DMS79 treated with DMSO at 0.1 percent for 48 hours (cell line): ENCODE measurements around the gene BCKDHA.
"Not testable (repeated sequence)": the region's sequence is repeated elsewhere in the genome, so short reads cannot be mapped to it uniquely, and the experiment has no call there.

Experiments
- DNase-seq: peaks from one replicate; lab custom pipeline; 2025; lab: John Stamatoyannopoulos, UW

Gene BCKDHA

DNA sequence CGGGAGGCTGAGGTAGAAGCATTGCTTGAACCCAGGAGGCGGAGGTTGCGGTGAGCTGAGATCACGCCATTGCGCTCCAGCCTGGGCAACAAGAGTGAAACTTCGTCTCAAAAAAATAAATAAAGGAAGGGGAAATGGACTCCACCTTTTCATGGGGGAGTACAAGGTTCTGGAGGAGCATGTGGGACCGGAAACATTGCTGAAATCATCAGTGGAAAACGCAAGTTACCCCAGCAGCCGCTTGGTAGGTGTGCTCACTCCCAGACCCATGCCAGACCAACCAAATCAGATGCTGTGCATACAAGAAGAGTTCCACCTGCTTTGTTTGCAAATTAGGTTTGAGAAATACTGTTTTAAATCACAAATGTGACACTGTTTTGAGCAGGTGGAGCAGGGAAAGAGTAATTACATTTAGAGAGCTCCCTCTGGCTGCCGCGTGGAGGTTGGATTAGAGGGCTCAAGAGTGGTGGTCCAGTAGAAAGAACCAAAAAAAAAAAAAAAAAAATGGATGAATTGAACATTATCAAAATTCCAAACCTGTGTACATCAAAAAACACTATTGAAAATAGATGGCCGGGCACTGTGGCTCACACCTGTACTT lies 50.2 kb downstream of the BCKDHA start:
- no peak for DNase-seq

DNA sequence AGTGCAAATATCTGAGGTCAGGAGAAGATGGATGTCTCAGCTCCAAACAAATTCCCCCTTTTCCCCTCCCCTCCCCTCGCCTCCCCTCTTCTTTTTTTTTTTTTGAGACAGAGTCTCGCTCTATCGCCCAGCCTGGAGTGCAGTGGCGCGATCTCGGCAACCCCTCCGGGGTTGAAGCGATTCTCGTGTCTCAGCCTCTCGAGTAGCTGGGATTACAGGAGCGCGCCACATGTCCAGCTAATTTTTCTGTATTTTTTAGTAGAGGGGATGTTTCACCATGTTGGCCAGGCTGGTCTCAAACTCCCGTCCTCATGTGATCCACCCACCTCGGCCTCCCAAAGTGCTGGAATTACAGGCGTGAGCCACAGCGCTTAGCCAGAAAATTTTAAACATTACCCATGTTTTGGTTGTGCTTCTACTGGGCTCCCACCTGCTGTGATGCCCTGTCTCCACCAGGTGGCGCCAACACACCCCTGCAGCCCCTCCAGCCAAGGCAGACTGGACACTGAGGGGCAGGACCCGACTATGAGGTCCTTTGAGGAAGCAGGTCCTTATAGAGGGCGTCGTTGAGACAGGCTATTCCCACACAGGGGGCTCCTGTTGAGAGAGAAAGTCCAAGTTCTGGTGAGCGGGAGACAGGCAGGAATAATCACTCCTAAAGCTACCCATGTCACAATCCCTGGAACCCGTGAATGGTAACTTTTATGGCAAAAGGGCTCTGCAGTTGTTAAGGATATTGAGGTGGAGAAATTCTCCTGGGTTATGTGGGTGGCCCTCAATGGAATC lies 51.7 kb downstream of the BCKDHA start:
- DNase-seq: peak; percentile 50

DNA sequence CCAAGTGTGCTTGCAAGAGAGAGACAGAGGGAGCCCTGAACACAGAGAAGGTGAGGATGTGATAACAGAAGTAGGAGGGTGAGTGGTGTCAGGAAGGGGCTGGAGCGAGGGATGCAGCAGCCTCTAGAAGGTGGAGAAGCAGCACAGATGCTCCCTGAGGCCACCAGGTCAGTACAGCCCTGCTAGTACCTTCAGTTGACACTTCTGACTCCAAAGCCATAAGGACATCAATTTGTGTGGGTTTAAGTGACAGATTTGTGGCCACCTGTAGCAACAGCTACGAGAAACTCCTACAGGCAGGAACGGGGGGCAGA lies 52.2 kb downstream of the BCKDHA start:
- DNase-seq: no peak

DNA sequence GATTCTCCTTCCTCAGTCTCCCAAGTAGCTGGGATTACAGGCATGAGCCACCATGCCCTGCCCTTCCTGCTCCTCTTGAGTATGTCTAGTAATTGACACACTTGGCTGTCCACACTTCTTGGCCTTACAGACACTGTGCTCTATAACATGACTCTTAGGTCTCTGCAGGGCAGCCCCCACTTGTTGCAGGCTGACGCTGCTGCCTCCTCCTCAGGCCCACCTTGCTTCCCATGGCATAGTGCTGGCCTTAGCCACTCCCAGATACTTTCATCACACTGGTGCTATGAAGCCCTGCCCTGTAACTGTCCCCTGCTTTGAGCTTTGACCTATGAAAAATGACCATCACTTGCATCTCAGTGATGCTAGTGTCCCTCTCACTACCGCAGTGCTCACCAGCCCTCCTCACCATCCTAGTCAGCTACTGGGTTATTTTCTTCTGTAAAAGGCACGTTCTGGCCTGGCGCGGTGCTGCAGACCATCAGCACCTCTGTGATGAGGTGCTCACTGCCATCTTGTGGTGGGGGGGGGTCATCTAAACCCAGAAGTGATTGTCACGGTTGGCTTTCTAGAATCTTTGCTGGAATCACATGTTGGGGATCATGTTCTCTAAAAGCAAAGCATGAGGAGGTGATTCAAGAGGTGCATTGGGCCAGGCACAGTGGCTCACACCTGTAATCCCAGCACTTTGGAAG lies 55.1 kb downstream of the BCKDHA start:
- no peak for DNase-seq

DNA sequence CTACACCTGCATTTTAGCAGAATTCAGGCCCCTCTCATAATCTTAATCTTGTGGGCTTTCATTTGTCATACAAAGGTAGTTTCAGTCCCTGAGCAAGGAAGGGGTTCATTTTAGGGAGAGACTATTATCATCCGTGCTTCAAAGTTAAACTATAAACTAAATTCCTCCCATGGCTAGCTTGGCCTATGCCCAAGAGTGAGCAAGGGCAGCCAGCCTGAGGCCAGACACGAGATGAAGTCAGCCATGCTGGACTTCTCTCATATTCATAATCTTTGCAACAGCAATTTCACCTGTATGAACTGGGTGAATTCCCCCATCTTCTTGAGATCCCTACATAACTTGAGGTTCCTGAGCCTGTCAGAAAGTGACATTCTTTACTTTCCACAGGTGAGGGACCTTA lies 58.3 kb downstream of the BCKDHA start:
- DNase-seq: no peak

DNA sequence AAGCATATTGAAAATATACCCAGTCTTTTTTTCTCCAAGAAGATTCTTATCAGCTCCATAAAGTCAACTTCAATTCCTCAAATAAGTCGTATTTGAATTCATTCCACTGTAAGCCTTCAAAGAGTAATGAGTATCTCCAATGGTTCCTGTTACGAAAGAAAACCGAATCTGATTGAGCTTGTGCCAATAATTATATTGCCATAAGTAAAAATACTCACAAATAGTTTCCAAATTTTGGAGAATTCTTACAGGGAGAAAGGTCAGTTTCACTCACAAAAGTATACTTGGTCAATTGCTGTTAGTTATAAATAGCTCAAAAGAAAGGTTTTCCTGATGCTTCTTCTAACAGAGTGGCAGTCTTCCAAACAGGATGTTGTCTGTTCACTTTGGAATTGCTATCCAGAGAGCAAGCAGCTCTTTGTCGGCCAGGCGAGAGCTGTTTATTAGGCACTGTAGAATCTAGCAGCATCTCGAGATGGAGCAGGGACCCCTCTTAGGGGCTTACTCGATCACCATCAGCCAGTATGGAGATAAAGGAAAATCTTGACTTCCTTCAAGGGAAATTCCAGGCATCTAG lies 58.8 kb downstream of the BCKDHA start:
- no peak for DNase-seq

DNA sequence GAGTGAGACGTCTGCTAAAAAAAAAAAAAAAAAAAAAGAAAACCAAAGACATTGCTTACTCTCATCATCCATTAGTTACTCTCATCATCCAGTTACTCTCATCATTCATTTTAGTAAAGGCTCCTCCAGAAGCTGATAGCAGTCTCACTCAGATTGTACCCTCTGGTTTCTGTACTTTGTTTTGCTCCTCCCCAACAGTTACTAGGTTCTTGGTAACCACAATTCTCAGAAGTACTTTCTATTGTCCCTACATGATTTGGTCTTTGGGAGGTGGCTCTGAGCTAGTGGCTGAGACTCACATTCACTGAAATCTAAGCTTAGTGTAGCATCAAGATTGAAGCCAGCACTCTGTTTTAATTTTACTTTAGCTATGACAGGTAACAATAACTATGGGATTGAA lies 59.6 kb downstream of the BCKDHA start:
- DNase-seq: no peak

DNA sequence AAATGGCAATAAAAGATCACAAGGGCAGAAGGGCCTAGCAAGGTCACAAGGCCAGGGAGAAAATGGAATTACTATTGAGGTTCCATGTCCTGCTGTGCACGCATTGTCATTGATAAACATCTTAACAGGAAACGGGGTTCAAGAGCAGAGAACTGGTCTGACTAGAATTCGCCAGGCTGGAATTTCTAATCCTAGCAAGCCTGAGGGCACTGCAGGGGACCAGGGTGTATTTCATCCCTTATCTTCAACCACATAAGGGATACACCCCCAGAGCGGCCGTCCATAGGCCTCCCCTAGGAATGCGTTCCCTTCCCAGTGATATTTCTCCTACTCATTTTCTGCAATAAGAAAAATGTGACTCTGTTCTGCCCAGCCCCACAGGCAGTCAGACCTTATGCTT lies 64.9 kb downstream of the BCKDHA start:
- DNase-seq: no peak

DNA sequence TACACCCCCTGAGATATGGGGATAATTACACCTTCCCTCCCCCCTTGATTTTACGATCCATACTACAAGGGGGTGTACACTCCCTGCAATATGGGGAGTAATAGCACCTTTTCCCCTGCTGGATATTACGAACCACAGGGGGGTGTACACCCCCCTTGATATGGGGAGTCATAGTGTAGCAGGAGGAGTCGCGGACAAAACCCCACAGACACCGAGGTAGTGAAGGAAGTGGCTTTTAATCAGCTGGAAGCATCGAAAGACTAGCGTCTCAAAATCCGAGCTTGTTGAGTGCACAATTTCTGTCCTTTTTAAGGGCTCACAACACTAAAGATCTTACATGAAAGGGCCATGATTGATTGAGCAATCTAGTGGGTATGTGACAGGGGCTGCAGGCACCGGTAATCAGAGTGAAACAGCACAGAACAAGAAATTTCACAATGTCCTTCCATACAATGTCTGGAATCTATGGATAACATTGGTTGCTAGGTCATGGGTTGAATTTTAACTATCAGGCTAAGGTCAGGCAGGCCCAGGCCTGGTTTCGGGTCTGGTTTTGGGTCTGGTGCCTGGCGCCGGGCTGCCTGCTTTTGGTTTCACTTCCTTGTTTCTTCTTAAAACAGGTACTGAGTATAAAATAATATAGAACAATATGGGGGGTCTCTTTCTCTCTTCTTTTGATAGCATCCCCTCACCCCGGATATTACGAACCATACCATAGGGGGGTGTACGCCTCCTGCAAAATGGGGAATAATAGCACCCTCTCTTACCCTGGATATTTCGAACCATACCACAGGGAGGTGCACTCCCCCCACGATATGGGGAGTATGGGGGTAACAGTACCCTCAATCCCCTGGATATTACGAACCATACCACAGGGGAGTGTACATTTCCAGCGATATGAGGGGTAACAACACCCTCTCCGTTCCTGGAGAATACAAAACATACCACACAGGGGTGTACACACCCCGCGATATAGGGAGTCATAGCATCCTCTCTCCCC lies 65.9 kb downstream of the BCKDHA start:
- DNase-seq: not testable (repeated sequence)
